Measurements from ENCODE around the gene TENM4. TPM values are rescaled to one million over a fixed set of nuclear protein-coding genes. Genes with fewer than 3 reads are reported as not detected.
"Not testable (repeated sequence)": the region's sequence is repeated elsewhere in the genome, so short reads cannot be mapped to it uniquely, and the experiment has no call there.

Gene TENM4
- total RNA-seq, 1 donor from 2014 or later: 16.9 TPM

DNA sequence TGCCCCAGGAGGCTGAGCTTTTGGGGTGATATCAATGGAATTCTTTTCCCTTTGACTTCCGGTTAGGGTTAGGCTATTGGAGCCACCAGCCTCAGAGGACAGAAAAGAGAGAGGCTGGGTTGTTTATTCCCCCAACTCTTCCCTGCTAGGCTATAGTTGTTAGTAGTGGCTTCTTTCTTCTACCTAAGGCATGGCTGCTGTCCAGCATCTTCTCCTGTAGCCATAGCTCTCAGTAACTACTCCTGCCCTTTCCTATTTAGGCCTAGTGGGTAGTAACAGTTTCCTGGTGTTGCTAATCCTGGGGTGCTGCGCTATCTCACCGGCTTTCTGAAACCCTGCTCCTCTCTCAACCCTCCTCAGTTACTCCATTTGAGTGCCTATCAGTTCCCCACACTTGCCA, 184.9 kb downstream of the TENM4 start:
- no peak for DNase-seq (ENCODE audit: low spot score)

DNA sequence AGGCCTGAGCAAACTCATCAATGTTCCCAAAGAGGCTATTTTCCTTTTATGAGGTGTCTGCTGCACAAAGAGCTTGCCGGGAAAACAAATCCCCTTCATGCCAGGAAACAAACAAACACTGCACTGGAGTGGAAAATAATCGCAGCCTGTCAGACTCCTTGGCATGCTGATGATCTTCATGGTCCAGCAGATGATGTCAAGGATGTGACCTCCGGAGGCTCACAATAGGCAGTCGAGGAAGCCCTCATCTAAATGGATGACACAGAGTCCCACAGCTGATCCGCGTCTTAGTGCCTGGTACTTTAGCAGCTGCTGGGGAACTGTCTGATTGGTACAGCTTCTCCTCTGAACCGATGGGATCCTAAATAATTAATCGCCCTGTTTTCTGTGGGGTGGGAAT, 187.6 kb downstream of the TENM4 start:
- DNase-seq (ENCODE audit: low spot score): no peak

- no peak for DNase-seq (ENCODE audit: low spot score)
These were observed 191.4 kb downstream of the TENM4 start for GRCh38 chr11:79249295-79249993.

DNA sequence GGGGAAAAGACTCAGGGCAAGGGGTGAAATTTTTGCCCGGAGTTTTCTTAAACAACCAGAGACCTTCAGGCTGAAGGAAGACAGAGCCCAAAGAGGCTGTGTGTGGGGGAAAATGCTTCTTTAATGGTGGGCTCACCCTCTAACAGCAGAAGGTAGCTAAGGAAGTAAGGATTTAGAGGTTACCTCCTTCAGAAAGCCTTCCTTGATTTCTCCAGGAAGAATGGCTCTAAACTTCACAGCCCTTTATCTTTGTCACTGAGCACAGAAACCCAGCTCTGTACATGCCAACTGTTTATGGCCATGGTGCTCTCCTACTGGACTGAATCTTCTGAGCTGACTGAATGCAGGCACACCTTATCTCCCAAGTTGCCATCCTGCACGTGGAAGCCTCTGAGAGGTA, 196.0 kb downstream of the TENM4 start:
- no peak for DNase-seq (ENCODE audit: low spot score)

DNA sequence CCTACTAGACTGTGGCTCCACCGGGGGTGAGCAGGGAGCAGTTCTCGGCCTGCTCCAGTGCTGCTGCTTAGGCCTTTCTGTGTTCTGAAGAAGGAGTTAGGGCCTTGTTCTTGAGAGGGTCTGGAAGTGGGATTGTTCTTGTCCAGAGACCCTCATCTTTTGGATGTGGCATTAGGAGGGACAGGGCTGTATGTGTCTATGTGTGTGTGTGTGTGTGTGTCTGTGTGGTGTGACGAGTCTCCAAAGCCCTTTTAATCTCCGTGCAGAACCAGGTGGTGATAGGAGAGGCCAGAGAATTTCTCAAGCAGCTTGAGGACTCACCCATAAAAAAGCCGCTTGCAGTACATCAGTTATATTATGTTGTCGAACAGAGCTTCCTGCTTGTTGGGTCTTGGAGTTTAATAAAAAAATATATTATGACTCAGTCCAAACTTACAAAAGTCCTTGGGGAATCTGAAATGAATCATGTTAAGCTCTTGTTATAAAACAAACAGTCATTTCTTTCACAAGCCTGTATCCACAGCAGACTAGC, 196.5 kb downstream of the TENM4 start:
- DNase-seq (ENCODE audit: low spot score): peak; percentile 95

GRCh38 chr11:79243422-79244210, 197.2 kb downstream of the TENM4 start:
- DNase-seq (ENCODE audit: low spot score): peak; percentile 42

GRCh38 chr11:79242616-79243015, 198.2 kb downstream of the TENM4 start:
- DNase-seq (ENCODE audit: low spot score): no peak

- no peak for DNase-seq (ENCODE audit: low spot score)
These were observed 199.0 kb downstream of the TENM4 start for GRCh38 chr11:79241852-79242241.

- no peak for DNase-seq (ENCODE audit: low spot score)
These were observed 199.5 kb downstream of the TENM4 start for GRCh38 chr11:79241205-79241851.

GRCh38 chr11:79237703-79238102, 203.1 kb downstream of the TENM4 start:
- DNase-seq (ENCODE audit: low spot score): peak; percentile 86

GRCh38 chr11:79237091-79237490, 203.7 kb downstream of the TENM4 start:
- peak; percentile 84 for DNase-seq (ENCODE audit: low spot score)

DNA sequence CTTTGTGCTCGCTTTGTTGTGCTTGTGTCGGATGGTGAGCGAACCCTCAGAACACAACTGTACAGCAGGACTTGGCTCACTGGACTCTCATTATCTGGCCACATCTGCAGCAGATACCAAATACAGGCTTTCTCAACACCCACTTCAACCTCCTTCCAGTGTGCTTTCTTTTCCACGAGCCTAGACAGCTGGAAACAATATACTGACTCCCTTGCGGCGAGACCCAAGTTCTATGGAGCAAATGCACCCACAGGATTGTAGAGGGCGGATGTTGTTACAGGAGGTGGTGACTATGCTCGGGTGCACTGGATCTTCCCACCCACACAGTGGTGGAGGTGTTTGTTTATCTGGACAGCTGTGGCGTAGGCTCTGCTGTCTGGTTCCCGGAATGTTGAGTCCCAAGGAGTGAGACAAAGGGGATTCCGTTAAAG, 204.3 kb downstream of the TENM4 start:
- peak; percentile 36 for DNase-seq (ENCODE audit: low spot score)

DNA sequence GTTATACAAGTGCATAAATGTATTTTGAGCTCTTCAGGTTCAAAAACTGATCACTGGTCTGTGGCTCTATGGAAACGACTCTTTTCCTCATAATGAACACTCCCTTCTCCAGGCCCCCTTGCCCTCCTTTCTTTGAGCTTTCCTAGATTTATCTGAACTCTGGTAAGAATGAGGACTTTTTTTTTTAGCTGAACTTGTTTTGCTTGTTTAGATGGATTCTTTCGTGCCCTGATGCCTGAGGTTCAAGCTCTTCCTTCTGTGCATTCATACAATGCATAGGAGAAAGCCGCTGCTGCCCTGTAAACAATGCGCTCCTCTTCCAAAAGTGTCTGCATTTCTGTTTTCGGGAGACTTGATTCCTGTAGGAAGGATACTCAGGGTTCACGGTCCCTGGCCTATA, 205.1 kb downstream of the TENM4 start:
- DNase-seq (ENCODE audit: low spot score): no peak

DNA sequence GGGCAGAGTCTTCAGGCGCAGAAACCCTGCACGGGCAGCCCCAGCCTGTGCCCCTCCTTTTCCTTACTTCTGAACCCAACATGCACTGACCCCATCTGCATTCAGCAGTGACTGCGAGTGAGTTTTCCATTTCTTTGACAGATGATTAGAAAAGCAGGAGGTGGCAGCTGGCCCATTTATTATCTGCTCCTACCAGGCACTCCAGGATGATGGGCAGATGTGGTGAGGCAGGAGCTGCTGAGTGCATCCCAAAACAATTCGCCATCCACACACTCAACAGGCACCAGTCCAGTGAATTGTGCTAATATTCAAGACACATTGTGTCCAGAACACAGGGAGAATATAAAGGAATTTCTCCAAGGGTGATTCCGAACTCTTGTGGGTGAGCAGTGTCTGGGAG, 208.5 kb downstream of the TENM4 start:
- no peak for DNase-seq (ENCODE audit: low spot score)

DNA sequence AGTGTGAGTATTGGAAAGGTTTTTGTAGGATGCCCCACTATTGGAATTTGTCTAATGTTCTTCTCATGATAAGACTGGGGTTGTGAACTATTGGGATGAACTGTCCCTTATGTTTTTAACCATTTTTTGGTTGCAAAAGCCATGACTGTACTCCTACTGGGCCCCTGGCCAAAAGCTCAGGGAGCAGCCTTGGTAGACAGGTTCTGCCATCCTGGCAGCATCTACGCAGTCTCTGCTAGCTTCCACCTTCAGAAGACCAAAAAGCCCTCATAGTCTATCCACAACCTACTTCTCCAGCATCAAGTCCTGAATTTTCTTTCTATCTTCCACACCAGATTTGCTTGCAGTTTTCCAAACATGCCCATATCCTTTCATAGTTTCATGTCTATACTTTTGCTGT, 211.8 kb downstream of the TENM4 start:
- DNase-seq (ENCODE audit: low spot score): no peak

- DNase-seq (ENCODE audit: low spot score): no peak
These were observed 212.8 kb downstream of the TENM4 start for GRCh38 chr11:79227767-79228755.

DNA sequence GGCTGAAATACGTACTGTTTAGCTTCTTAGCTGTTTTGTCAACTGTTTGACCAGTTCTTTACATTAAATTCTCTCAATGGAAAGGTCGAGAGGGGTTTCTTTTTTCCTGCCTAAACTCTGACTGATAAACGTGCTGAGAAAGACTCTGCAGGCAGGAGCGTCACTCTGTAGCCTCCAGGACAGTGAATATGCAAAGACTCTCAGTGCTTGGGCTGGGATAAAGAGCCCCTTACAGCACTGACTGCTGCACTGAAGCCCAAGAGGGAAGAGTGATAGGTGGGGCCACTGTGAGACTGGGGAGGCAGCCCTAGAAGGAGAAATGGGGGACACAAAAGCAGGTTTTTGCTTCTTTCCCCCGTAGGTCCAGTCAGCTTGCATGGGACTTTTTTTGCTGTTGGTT, 213.5 kb downstream of the TENM4 start:
- no peak for DNase-seq (ENCODE audit: low spot score)

- DNase-seq (ENCODE audit: low spot score): no peak
These were observed 214.7 kb downstream of the TENM4 start for GRCh38 chr11:79226126-79226525.

GRCh38 chr11:79222163-79222562, 218.7 kb downstream of the TENM4 start:
- not testable (repeated sequence) for DNase-seq (ENCODE audit: low spot score)

DNA sequence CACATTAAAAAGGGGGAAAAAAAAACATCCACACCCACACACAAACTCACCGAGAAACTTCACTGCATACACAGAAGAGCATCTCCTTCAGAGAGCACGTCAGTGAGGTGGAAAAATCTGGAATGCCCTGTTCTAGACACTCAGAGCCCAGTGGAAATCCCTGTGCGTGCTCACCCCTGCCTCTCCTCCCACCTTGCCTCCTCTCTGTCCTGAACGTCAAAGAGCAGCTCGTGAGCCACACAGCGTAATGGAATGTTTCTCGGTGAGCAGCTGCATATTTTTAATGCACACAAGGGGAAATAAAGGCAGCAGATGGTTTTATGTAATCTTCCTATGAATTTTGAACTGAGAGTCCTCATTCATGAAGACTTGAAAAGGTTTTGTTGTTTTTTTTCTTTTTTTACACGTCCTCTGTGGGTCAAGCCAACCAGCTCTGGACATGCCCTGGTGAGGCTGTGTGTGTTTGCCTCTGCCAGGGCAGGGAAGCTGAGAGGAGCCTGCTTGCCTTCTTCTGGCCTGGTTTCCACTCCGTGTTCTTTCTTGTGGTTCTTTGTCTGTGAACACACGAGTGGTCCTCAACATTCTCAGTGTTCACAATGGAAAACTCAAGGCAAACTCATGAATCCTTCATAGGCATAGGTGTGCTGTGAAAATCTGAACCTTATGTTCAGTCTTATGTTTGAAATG, 219.2 kb downstream of the TENM4 start:
- DNase-seq (ENCODE audit: low spot score): no peak

DNA sequence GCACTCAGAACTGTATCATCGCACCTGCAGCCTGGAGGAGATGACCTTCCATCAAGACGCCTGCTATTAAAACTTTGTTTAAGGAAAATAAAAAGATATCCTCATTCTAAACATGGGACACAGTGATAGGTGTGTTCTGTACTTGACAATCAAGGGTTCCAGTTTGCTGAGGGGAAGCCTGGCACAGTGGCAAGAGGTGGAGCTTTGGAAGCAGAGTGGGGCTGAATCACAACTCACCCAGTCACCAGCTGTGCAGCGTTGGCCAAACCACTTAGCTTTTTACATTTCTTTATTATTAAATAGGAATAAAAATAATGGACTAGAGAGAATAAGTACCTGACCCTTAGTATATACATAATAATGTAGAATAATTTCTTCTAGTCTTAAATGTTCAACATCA, 220.7 kb downstream of the TENM4 start:
- no peak for DNase-seq (ENCODE audit: low spot score)

Measured in umbilical cord (tissue), 2 donors.